Mesodermal cell (in vitro differentiated cells): ENCODE measurements around the gene NQO1.
A peak's percentile ranks its signal among the peaks of the same experiment; 100 is the strongest.
"Not testable (repeated sequence)": the region's sequence is repeated elsewhere in the genome, so short reads cannot be mapped to it uniquely, and the experiment has no call there.

Experiments
- H3K27ac ChIP-seq: 2 replicates; pipeline ENCODE4 v1.7.0; 2013; ENCODE audit warnings: mild to moderate bottlenecking, low read depth, low read length, moderate library complexity; ENCODE audit not compliant: severe bottlenecking
- H3K36me3 ChIP-seq: 2 replicates; pipeline ENCODE4 v1.7.1; 2013; ENCODE audit warnings: mild to moderate bottlenecking, low read length, moderate library complexity; ENCODE audit not compliant: control insufficient read depth, insufficient read depth
- H3K4me1 ChIP-seq: one replicate; pipeline ENCODE4 v1.7.1; 2013; ENCODE audit warnings: mild to moderate bottlenecking, low read length; ENCODE audit not compliant: insufficient read depth, control insufficient read depth, poor library complexity, severe bottlenecking
- H3K4me3 ChIP-seq: 2 replicates; pipeline ENCODE4 v1.7.0; 2013; ENCODE audit warnings: low read length, control low read depth, mild to moderate bottlenecking; ENCODE audit not compliant: insufficient read depth, poor library complexity, severe bottlenecking; ENCODE audit errors: extremely low read depth
- H3K9me3 ChIP-seq: 2 replicates; pipeline ENCODE4 v1.7.1; 2013; ENCODE audit warnings: mild to moderate bottlenecking, low read length, moderate library complexity; ENCODE audit not compliant: control insufficient read depth
- WGBS, 2 experiments: methylation state at CpG; one replicate each; pipeline ENCODE4 v1.1.5; 2013; ENCODE audit warnings: missing lambda C conversion rate in 2 of 2; ENCODE audit not compliant: insufficient coverage in 2 of 2; 5-methylcytosine and 5-hydroxymethylcytosine counted together

Gene NQO1

DNA sequence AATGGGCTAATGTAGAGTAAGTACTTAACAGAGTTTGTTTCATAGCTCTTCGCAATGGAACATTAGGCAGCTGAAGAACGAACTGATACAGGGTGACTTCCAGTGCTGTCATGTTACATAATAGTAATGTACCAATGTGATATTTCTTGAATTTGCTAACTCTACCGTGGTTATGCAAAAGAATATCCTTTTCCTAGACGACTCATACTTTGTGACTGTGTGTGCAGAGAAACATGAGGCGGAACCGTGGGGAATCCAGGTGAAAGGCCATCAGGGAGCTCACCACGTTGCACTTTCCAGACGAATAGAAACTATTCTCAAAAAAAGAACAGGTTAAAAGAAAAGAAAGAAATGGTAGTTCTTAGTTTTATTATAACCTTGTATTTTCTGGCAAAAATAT is 15.2 kb upstream of the NQO1 start:
- Histone ChIP-seq H3K4me3 (no peak overlapping the region), H3K36me3 (peaks cover 69% of the 10 kb centered on the region), H3K27ac (no peak overlapping the region), H3K4me1 (no peaks in the 10 kb centered on the region), H3K9me3 (no peaks in the 10 kb centered on the region)
- WGBS, 2 experiments, result 98% methylated on average over 5 to 6 of the region's 8 CpGs

DNA sequence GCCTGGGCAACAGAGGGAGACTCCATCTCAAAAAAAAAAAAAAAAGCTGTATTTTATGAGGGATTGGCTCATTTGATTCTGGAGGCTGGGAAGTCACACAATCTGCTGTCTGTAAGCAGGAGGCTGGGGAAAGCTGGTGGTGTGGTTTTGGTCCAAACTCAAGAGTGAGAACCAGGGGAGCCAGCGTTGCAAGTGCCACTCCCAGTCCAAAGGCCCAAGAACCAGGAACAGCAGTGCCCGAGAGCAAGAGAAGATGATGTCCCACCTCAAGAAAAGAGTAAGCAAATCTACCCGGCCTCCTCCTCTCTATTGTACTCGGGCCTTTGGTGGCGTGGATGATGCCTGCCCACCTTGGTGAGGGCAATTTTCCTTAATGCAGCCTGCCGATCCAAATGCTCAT is 5.7 kb upstream of the NQO1 start:
- 93 to 96% methylated on average over 5 to 6 of the region's 6 CpGs for WGBS, 2 experiments
- H3K9me3 ChIP-seq, result no peaks in the 10 kb centered on the region
- no peak overlapping the region for H3K4me3 ChIP-seq
- H3K27ac ChIP-seq, result no peak overlapping the region
- H3K36me3 ChIP-seq, result no peaks in the 10 kb centered on the region
- peaks cover 4% of the 10 kb centered on the region for H3K4me1 ChIP-seq

DNA sequence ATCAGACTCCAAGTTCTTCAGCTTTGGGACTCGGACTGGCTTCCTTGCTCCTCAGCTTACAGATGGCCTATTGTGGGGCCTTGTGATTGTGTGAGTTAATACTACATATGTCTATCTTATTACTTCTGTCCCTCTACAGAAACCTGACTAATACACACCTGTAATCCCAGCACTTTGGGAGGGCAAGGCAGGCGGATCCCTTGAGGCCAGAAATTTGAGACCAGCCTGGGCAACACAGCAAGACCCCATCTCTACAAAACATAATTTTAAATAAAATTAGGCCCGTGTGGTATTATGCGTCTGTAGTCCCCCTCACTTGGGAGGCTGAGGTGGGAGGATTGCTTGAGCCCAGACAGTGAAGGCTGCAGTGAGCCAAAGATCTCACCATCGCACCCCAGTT is 4.9 kb upstream of the NQO1 start:
- WGBS, 2 experiments, result 96 to 100% methylated on average over 3 of the region's 5 CpGs
- H3K27ac ChIP-seq, H3K36me3 ChIP-seq, H3K9me3 ChIP-seq, H3K4me3 ChIP-seq, H3K4me1 ChIP-seq: not testable (repeated sequence)

DNA sequence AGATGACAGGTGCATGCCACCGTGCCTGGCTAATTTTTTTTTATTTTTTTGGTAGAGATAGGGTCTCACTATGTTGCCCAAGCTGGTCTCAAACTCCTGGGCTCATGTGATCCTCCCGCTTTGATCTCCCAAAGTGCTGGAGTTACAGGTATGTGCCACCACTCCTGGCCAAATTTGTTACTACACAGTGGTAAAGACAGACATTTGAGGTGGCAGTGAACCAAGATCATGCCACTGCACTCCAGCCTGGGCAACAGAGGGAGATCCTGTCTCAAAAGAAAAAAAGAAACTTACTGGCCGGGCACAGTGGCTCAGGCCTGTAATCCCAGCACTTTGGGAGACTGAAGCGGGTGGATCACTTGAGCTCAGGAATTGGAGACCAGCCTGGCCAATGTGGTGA is 2.7 kb upstream of the NQO1 start:
- not testable (repeated sequence) for H3K9me3 ChIP-seq, H3K4me1 ChIP-seq, H3K4me3 ChIP-seq, H3K36me3 ChIP-seq, H3K27ac ChIP-seq
- 91 to 97% methylated on average over 3 of the region's 4 CpGs for WGBS, 2 experiments

DNA sequence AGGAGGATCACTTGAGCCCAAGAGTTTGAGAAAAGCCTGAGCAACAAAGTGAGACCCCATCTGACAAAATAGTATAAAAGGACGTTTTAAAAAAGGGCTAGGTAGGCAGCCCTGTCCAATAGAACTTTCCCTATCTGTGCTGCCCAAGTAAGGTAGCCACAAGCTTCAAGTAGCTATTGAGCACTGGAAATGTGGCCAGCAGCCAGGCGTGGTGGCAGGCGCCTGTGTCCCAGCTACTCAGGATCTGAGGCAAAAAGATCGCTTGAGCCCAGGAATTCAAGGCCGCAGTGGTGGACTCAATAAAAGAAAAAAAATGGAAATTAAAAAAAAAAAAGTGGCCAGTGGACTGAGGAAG is 1.5 kb upstream of the NQO1 start:
- no peaks in the 10 kb centered on the region for H3K9me3 ChIP-seq
- 80 to 86% methylated on average over 1 to 3 of the region's 5 CpGs for WGBS, 2 experiments
- H3K36me3 ChIP-seq, result peaks cover 7% of the 10 kb centered on the region
- H3K4me1 ChIP-seq, result peaks cover 8% of the 10 kb centered on the region
- no peak overlapping the region for H3K4me3 ChIP-seq
- peak overlapping the region; percentile 99 for H3K27ac ChIP-seq

DNA sequence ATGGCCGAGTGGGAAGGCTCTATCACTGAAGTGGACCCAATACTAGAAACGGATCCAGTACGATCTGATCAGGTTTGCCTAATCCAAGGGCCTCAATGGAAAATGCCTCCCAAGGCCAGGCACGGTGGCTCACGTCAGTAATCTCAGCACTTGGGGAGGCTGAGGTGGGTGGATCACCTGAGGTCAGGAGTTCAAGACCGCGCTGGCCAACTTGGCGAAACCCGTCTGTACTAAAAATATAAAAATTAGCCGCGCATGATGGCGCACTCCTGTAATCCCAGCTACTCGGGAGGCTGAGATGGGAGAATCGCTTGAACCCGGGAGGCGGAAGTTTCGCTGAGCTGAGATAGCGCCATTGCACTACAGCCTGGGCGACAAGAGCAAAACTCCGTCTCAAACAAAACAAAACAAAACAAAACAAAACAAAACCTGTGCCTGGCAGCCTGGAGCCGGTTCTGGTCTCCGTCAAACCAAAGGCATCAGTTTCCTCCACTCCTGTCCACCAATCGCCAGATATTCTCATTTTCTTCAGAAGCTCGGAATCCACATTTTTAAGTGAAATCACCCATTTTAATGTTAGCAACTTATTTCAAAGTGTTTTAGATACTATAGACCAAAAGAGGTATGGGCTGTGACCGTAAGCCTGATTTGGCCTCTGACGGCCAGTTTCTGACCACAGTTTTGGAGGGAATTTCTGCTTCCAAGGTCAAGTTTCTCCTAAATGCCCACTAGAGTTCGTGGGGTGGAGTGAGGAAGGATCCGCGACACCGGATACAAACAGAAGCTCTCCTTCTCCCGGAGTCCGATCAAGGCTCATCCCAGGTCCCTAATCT is 664 bp downstream of the NQO1 start:
- Histone ChIP-seq H3K4me1 (peaks cover 8% of the 10 kb centered on the region), H3K9me3 (no peaks in the 10 kb centered on the region), H3K27ac (peak overlapping the region; percentile 99), H3K4me3 (peak overlapping the region; percentile 45), H3K36me3 (peaks cover 16% of the 10 kb centered on the region)
- WGBS, 2 experiments, result 65 to 78% methylated on average over 26 to 28 of the region's 32 CpGs

DNA sequence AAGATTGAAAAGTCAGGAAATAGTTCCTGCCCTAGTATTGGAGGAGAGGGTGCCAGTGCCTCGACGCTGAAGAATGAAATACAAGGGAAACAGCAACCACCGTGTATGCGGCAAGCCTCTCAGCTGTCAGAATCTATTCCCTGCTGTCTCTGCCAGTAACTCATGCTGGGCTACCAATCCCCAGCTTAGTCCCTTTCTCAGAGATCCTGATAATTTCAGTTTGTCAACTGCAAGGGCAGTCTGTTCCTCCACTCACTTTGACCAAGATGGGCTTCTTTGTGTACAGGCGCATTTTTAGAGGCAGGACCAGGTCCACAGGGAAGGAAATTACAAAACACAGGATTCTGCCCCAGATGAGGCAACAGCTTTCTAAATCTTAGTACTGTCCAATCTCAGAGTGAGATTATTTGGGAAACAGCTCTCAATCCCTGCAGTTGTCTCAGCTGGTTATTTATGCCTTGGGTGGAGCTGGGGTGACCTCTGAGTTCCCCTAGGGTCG is 1.3 kb downstream of the NQO1 start:
- H3K27ac ChIP-seq, result peak overlapping the region; percentile 8
- 61 to 63% methylated on average over 6 of the region's 6 CpGs for WGBS, 2 experiments
- H3K36me3 ChIP-seq, result peaks cover 16% of the 10 kb centered on the region
- H3K9me3 ChIP-seq, result no peaks in the 10 kb centered on the region
- peaks cover 8% of the 10 kb centered on the region for H3K4me1 ChIP-seq
- peak overlapping the region; percentile 45 for H3K4me3 ChIP-seq

DNA sequence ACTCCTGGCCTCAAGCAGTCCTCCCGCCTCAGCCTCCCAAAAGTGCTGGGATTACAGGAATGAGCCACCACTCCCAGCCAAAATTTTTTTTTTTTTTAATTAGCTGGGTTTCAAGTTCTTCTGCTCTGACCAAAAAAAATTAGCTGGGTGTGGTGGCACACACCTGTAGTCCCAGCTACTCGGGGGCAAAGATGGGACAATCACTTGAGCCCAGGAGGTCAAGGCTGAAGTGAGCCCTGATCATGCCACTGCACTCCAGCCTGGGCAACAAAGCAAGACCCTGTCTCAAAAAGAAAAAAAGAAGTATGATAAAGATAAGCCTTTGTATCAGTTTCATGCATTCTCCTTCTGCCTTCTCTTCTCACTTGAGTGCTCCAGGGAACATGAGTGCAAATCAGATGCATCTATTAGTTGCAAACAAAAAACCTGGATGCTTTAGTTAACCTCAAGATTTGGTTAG is 1.9 kb downstream of the NQO1 start:
- peak overlapping the region; percentile 8 for H3K27ac ChIP-seq
- H3K4me1 ChIP-seq, result peaks cover 8% of the 10 kb centered on the region
- H3K9me3 ChIP-seq, result no peaks in the 10 kb centered on the region
- 95 to 100% methylated on average over 2 of the region's 2 CpGs for WGBS, 2 experiments
- no peak overlapping the region for H3K4me3 ChIP-seq
- H3K36me3 ChIP-seq, result peaks cover 21% of the 10 kb centered on the region

DNA sequence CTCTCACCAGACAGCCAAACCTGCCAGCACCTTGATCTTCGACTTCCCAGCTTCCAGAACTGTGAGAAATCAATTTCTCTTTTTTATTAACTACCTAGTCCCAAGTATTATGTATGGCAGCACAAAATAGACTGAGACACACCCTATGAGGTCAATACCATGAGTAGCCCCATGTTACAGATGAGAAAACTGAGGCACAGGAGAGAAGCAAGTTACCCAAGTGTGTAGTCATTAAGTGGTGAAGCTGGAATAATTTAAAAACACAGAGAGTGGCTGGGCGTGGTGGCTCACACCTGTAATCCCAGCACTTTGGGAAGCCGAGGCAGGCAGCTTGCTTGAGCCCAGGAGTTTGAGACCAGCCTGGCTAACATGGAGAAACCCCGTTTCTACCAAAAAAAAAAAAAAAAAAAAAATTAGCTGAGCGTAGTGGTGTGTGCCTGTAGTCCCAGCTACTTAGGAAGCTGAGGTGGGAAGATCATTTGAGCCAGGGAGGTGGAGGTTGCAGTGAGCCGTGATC is 4.9 kb downstream of the NQO1 start:
- H3K4me1 ChIP-seq, result no peaks in the 10 kb centered on the region
- 91 to 93% methylated on average over 4 to 5 of the region's 6 CpGs for WGBS, 2 experiments

DNA sequence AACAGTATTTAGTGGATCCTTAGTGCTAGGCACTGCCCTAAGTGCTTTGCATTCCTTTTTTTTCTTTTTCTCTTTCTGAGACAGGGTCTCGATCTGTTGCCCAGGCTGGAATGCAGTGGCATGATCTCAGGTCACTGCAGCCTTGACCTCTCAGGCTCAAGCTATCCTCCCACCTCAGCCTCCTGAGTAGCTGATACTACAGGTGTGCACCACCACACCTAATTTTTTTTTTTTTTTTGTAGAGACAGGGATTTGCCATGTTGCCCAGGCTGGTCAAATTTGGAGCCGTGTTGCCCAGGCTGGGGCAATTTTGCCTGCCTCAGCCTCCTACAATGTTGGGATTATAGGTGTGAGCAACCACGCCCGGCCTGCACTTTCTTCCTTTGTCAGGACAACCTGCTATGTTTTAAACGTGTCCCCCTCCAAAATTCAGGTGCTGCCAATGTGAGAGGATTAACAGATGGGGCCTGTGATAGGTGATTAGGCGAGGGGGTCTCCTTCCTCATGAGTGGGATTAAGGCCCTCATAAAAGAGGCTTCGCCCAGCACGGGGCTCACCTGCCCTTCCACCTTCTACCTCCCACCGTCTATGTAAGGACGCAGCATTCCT is 5.4 kb downstream of the NQO1 start:
- Histone ChIP-seq H3K36me3 (peaks cover 46% of the 10 kb centered on the region), H3K9me3 (no peaks in the 10 kb centered on the region), H3K4me1 (no peaks in the 10 kb centered on the region), H3K27ac (no peak overlapping the region), H3K4me3 (no peak overlapping the region)
- WGBS, 2 experiments, result 96% methylated on average over 7 to 9 of the region's 10 CpGs

More for the DNA sequence above, 4.9 kb downstream of the NQO1 start:
- no peak overlapping the region for H3K27ac ChIP-seq
- H3K9me3 ChIP-seq, result no peaks in the 10 kb centered on the region
- H3K4me3 ChIP-seq, result no peak overlapping the region
- H3K36me3 ChIP-seq, result peaks cover 42% of the 10 kb centered on the region
